H1 (cell line): ENCODE measurements around the gene CARD11. TPM values are rescaled to one million over a fixed set of nuclear protein-coding genes. Genes with fewer than 3 reads are reported as not detected.

ENCODE experiments used
- NRF1 ChIP-seq: IDR thresholded peaks from 2 replicates; pipeline ENCODE4 v1.6.1; 2011; ENCODE audit warnings: mild to moderate bottlenecking, low read depth, low read length, improper control_type of control experiment
- polyA plus RNA-seq, 7 experiments: library from polyadenylated mRNA; depleted of rRNA in 3 of 7; stranded (reverse) in 5 of 7; unstranded in 2 of 7; fragments of >200 nt in 5 of 7; fragments of 200-250 nt in 2 of 7; gene quantifications; 1 replicate in 5 of 7; 2 replicates in 1 of 7; 4 replicates in 1 of 7; pipeline versions ENCODE4 v1.2.1 to v1.2.3, GENCODE V29; 2011 to 2013; ENCODE audit warnings: missing spikeins in 2 of 7, mixed read lengths in 2 of 7
- total RNA-seq: library from RNA; stranded (reverse); fragmentation: NEBNext Ultra II Directional; extraction: Animal tissue kit (Norgen Biotek cat#: 25700); gene quantifications from 2 replicates; pipeline ENCODE4 v1.2.1, GENCODE V29; 2021

The CARD11 gene
- total and polyA plus RNA-seq, 2 of the 8 experiments (the other 6 are each of a cell fraction or from before 2014, with no cell fraction given), result 12.6 to 29.8 TPM

DNA sequence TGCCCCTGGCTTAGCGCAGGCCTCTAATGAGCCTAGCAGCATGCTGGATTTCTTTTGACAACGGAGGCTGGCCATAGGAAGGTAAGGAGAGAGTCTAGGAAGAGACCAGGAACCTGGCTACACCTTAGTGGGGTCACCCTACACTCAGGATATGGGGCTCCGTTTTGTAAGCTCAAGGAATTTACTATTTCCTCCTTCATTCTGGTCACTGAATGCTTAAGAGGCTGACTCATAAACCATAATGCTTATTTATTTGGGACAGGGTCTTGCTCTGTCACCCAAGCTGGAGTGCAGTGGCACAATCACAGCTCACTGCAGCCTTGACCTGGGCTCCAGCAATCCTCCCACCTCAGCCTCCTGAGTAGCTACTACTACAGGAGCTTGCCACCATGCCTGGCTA, 38.4 kb downstream of the CARD11 start (continued):
- no peak for TF ChIP-seq NRF1
